NCI-H446 (cell line): ENCODE results near the gene ZNF398.

Experiments used
- DNase-seq, 2 experiments: peaks; one replicate each; lab custom pipeline; 2025; lab: John Stamatoyannopoulos, UW

ZNF398 gene

DNA sequence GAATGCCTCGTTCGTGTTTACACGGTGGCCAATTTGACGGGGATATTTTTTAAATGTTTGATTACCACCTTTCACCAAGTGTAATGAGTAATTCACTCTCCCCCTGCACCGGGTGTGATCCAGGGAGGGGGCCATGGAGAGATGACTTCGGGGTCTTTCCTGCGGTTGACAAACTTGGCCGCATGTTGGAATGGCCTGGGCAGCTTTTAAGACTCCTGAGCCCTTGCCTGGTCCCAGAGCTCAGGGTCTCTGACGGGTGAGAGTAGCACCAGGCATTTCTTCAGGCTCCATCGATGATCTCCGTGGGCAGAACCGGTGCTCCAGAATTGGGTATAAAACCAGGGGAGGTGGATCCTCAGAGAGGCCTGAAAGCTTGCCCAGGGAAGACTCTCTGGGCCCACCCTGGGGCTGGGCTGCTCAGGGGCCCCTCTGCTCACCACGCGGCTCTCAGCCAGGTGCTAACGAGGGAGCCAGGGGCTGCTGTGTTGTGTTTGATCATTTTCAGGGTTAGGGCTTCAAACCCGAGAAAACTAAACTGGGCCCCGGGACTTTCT lies 49.0 kb downstream of the ZNF398 start:
- no peak for DNase-seq

- DNase-seq, result no peak
Observed at GRCh38 chr7:149196705-149197171, 49.5 kb downstream of the ZNF398 start.

DNA sequence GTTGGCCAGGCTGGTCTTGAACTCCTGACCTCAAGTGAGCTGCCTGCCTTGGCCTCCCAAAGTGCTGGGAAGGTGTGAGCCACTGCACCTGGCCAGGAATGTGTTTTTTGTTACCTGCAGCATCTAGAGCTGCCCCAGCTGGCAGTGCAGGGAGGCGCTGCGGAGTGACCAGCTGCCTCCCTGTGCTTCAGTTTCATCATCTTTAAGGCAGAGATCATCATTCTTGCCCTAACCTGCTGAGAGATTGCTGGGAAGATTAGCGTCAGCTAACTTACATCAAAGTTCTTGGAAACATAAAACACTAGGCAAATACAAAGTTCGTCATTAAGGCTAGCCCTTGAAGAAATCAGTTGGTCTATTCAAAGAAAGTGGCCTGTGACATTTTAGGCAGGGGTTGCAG lies 50.4 kb downstream of the ZNF398 start:
- DNase-seq, result no peak

GRCh38 chr7:149198161-149198816 lies 51.0 kb downstream of the ZNF398 start:
- no peak for DNase-seq

DNA sequence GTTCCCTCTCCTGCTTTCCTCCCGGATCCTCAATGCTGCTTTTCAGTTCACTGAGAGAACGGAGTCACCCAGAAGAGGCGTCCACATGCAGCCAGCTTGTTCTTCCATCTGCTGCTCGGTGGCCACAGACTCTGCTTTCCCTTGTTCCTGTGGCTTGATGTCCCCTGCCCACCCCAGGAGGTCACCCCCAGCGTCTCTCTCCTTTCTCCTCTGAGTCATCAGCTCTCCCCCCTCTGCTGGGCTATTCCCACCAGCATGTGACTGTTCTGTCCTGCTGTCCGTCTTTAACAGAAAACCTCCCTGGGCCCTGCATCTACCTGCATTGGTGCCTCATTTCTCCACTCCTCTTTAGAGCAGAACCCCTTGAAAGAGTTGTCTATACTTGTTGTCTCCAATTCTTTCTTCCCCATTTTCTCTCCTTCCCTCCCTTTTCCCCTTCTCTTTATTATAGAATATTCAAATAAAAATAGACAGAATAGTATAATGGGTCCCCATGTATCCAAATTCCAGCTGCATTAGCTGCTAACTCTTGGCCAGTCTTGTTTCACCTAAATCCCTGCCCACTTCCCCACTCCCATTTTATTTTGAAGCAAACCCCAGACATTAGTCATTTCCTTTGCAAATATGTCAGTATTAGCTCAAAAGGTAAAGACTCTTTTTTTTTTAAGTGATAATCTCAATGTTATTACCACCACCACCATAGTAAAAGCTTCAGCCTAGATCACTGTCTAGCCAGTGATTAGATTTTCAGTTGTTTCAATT lies 52.2 kb downstream of the ZNF398 start:
- no peak for DNase-seq

DNA sequence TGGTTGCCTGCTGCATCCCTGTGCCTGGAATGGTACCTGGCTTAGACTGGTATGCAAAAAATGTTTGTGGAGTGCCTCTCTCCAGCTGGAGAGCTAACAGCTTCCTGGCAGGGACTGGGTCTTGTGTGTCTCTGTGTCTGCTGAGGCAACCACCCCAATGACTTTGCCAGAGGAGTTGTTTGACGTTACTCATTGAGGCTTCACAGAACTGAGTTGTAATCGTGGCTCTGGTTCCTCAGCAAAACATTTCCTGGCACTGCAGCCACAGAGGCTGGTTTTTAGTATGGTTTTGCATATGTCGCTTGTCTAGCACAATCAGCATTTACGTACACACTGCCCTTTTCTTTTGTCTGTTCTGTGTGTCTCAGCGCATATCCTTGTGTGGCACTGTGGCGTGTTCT lies 55.6 kb downstream of the ZNF398 start:
- no peak for DNase-seq

- no peak for DNase-seq
Observed at GRCh38 chr7:149205690-149206381, 58.6 kb downstream of the ZNF398 start.

DNA sequence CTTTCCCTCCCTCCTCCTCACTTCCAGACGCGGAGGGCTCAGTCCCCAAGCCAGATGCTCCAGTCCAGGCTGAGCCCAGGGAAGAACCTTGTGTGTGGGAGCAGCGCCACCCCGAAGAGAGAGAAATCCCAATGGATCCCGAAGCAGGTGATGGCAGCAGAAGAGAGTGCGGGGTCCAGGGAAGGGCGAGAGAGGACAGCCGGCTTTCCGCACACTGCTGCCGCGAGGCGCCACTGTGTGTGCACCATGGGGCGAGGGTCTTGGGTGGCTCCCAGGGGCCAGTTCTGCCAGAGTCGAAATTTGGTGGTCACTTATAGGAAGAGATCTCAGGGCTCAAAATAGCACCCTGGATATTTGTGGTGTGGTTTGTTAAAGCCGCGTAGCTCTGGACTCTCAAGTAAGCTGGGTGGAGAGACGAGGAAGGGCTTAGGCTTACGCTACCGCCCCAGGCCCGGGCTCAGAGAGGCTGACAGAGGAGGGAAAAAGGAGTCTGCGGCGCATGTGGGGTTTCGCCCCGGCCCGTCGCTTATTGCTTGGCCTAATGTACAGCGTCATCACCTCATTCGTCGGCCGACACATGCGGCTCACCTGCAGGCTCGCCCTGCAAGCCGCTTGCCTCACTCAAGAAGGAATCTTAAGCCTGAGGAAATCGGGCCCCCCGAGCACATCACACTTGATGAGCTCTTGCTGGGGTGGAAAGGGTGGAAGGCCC lies 60.2 kb downstream of the ZNF398 start:
- DNase-seq, result no peak

GRCh38 chr7:149209518-149210269 lies 62.4 kb downstream of the ZNF398 start:
- DNase-seq, result peak in 1 of 2 experiments; percentile 26

DNA sequence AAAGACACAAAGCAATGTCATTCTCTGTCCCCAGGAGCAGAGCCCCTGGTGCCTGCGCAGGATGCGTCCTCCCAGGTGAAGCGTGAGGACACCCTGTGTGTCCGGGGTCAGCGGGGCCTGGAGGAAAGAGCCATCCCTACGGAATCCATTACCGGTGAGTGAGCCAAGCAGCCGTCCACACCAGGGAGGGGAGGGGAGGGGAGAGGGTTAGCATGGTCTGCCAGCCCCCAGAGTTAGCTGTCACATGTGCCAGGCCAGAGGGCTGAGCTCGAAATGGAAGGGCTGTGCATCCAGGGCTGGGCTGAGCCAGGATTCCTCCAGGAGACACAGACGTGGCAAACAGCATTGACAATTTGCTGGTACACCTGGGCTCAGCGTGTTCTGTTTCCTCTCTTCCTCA lies 63.3 kb downstream of the ZNF398 start:
- DNase-seq, result no peak

DNA sequence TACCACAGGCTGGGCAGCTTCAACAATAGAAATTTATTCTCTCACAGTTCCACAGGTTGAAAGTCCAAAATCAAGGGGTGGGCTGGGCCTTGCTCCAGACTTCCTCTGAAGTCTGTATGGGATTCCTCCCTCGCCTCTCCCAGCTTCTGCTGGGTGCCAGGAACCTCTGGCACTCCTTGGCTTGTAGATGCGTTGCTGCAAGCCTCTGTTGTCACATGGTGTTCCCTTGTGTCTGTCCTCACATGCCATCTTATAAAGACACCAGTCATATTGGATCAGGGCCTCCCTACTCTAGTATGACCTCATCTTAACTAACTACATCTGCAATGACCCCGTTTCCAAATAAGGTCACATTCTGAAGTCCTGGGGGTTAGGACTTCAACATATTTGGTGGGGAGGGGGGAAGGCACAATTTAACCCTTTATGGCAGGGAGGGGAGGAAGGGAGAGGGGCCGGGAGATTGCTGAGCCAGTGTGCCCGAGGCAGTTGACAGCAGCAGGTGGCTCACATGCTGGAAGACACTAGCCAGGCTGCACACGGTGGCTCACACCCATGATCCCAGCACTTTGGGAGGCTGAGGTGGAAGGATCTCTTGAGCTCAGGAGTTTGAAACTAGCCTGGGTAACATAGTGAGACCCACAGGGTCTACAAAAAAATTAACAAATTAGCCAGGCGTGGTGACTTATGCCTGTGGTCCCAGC lies 66.9 kb downstream of the ZNF398 start:
- DNase-seq, result no peak

DNA sequence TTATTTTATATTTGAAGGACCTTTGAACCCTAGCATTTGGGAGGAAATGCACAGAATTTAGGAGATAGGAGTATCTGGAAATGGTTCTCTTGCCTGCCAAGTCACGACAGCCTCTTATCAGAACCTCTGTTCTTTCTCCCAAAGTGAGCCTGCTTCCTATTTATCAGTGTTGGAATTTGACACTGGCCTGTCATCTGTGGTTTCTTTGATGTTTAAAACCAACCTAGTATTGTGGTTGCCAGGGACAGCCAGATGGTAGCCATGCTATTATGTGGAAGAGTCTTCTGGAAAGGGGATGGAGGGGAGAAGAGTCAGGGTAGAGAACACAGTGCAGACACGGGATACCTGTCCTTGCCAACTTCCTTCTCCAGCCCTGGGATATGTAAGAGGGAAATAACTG lies 69.1 kb downstream of the ZNF398 start:
- DNase-seq, result no peak

DNA sequence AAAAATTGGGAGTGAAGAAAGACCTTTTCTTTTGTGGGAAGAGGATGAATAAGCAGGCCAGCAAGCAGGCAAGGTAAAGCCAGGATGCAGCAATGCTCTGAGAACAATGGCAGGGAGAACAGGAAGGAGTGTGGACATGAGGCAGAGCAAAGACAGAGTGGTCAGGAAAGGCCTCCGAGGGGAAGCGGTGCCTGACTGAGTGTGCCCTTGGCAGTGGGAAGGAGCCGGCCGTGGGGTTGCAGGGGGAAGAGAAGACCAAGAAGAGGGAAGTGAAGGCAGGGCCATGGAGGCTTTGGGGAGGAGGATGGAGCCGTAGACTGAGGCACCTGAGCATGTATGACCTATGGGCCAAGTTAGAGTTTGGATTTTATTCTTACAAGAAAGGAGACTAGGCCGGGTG lies 70.3 kb downstream of the ZNF398 start:
- no peak for DNase-seq

- no peak for DNase-seq
Observed at GRCh38 chr7:149218469-149219420, 71.5 kb downstream of the ZNF398 start.

- no peak for DNase-seq
Observed at GRCh38 chr7:149220534-149220933, 73.3 kb downstream of the ZNF398 start.

- DNase-seq, result no peak
Observed at GRCh38 chr7:149223176-149223575, 75.9 kb downstream of the ZNF398 start.

GRCh38 chr7:149223761-149224160 lies 76.5 kb downstream of the ZNF398 start:
- DNase-seq, result no peak

GRCh38 chr7:149224352-149224751 lies 77.1 kb downstream of the ZNF398 start:
- DNase-seq, result no peak

DNA sequence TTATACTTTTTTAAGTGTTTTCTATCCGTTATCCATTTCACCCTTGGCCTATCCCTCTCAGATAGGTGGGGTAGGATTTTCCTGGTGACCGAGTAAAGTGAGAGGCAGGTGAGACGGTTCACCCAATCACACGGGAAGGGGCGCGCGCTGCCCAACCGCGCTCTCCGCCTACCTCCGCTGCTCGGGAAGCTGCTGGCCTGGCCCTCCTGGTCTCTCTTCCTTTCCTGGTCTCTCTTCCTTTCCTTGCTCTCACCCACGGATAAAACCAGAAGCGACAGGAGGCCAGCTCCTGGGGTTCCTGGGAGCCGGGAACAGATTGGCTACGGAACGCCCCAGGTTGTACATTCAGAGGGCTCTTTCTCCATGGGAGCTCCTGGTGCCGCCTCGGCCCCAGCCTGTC lies 77.9 kb downstream of the ZNF398 start:
- no peak for DNase-seq

GRCh38 chr7:149225656-149226055 lies 78.4 kb downstream of the ZNF398 start:
- no peak for DNase-seq
